Astrocyte (in vitro differentiated cells and primary cell): Measurements from ENCODE around the gene WASHC4. TPM values are rescaled to one million over a fixed set of nuclear protein-coding genes. Genes with fewer than 3 reads are reported as not detected.

Experiments used
- total RNA-seq: library from RNA; stranded (reverse); gene quantifications from 2 replicates; pipeline ENCODE4 v1.2.1, GENCODE V29; 2021

WASHC4 gene
- total RNA-seq, 1 donor from 2014 or later = 51.1 TPM

Other genes starting within 250 kb of the WASHC4 start
- 34.8 and 35.6 TPM in 2 replicates for gene SLC41A2, start 149.4 kb upstream of the WASHC4 start, total RNA-seq
- gene NOPCHAP1, start 121.4 kb upstream of the WASHC4 start, total RNA-seq = 22.3 and 26.8 TPM in 2 replicates
- gene ALDH1L2, start 23.3 kb upstream of the WASHC4 start, total RNA-seq = 69.2 and 91.6 TPM in 2 replicates
- 16.6 and 17.7 TPM in 2 replicates for gene APPL2, start 128.4 kb downstream of the WASHC4 start, total RNA-seq
- gene C12orf75, start 223.0 kb downstream of the WASHC4 start, total RNA-seq = 130 and 163 TPM in 2 replicates